ENCODE measurements around the gene TRIM25. TPM values are rescaled to one million over a fixed set of nuclear protein-coding genes. Genes with fewer than 3 reads are reported as not detected.

Gene TRIM25
- total RNA-seq, 2 donors from 2014 or later: 18.8 to 21.3 TPM

DNA sequence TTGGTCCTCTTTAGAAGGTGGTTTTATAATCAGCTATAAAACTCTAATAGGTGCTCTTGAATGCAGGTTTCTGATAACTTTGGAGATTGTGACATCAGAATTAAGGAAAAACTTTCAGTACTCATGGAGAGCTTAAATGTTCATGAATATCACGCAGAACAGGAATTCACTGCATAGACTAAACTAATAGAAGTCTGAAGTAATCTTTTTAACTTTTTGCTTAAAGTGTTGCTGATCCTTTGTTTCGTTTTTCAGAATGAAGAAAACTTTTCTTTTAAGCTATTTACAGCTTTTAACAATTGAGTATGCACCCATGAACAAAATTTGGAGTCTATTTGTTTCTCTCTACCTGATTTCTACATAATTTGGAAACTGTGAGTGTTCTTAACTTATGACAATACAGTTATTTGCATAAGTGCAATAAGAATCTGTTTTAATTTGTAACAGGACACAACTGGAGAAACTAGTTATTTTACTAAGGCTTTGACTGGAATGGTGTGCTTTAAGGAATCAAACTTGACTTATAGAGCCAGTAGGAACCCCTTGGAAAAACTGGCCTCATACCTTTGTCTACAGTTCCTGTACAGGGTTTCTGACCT, 17.0 kb upstream of the TRIM25 start:
- peaks cover 35% of the 10 kb centered on the region for H3K36me3 Mint-ChIP-seq (ENCODE audit: low read depth)
- Histone ChIP-seq H3K27me3 (ENCODE audit: control insufficient read depth, insufficient read depth, low read length, poor library complexity, severe bottlenecking) (no peaks in the 10 kb centered on the region), H3K9ac (ENCODE audit: extremely low read depth, low read length, poor library complexity, severe bottlenecking) (no peak overlapping the region), H3K27ac (ENCODE audit: low read depth, low read length) (no peak overlapping the region), H3K36me3 (ENCODE audit: control insufficient read depth, insufficient read depth, low read length) (peaks cover 21% of the 10 kb centered on the region), H3K9me3 (ENCODE audit: control insufficient read depth, low read length) (peaks cover 71% of the 10 kb centered on the region), H3K4me3 (ENCODE audit: low read length) (peak overlapping the region; percentile 23), H3K4me1 (ENCODE audit: control insufficient read depth, insufficient read depth, low read length) (no peaks in the 10 kb centered on the region)
- peaks cover 73% of the 10 kb centered on the region for H3K9me3 Mint-ChIP-seq
- no peak overlapping the region for H3K4me3 Mint-ChIP-seq
- no peak overlapping the region for H3K27ac Mint-ChIP-seq
- H3K4me1 Mint-ChIP-seq: no peaks in the 10 kb centered on the region
- WGBS, 2 experiments (ENCODE audit: insufficient coverage in 1 of 2, insufficient read length in 1 of 2): 87 to 93% methylated on average over 2 of the region's 2 CpGs
- TF ChIP-seq, protein P1, sequence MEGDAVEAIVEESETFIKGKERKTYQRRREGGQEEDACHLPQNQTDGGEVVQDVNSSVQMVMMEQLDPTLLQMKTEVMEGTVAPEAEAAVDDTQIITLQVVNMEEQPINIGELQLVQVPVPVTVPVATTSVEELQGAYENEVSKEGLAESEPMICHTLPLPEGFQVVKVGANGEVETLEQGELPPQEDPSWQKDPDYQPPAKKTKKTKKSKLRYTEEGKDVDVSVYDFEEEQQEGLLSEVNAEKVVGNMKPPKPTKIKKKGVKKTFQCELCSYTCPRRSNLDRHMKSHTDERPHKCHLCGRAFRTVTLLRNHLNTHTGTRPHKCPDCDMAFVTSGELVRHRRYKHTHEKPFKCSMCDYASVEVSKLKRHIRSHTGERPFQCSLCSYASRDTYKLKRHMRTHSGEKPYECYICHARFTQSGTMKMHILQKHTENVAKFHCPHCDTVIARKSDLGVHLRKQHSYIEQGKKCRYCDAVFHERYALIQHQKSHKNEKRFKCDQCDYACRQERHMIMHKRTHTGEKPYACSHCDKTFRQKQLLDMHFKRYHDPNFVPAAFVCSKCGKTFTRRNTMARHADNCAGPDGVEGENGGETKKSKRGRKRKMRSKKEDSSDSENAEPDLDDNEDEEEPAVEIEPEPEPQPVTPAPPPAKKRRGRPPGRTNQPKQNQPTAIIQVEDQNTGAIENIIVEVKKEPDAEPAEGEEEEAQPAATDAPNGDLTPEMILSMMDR (conservative IDR thresholded peaks at IDR 0.05): no peak
- no peaks in the 10 kb centered on the region for H3K27me3 Mint-ChIP-seq (ENCODE audit: insufficient read depth)
- no peak for DNase-seq

DNA sequence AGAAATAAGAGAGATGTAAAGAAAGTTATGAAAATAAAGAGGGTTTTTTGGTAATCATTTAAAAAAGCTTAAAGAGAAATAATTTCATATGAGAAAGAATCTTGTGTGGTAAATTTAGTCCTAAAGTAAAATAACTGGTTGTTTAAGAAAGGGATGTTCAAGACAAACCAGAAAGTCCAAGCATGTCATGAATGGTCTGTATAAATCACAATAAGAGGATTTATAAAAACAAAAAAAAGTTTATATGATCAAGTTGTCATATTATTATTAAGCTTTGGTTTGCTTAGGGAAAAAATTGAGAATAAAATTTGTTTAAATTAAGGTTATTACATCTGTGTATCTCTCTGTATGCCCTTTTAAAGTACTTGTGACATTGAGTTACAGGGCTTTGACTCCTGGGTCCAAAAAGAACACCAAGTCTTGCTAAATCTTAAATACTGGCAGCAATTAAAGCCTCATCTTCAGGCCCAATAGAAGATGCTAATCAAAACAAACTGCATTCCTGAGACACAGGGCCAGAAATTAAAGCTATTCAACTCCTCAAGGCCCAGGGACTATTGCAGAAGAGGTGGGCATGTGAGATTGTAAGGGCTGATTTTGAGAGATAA, 15.6 kb upstream of the TRIM25 start:
- Mint-ChIP-seq H3K36me3 (ENCODE audit: low read depth) (peaks cover 26% of the 10 kb centered on the region), H3K4me1 (no peaks in the 10 kb centered on the region), H3K4me3 (no peak overlapping the region), H3K27me3 (ENCODE audit: insufficient read depth) (no peaks in the 10 kb centered on the region), H3K27ac (no peak overlapping the region), H3K9me3 (peaks cover 84% of the 10 kb centered on the region)
- Histone ChIP-seq H3K9ac (ENCODE audit: extremely low read depth, low read length, poor library complexity, severe bottlenecking) (no peak overlapping the region), H3K36me3 (ENCODE audit: control insufficient read depth, insufficient read depth, low read length) (peaks cover 7% of the 10 kb centered on the region), H3K4me3 (ENCODE audit: low read length) (no peak overlapping the region), H3K27me3 (ENCODE audit: control insufficient read depth, insufficient read depth, low read length, poor library complexity, severe bottlenecking) (no peaks in the 10 kb centered on the region), H3K9me3 (ENCODE audit: control insufficient read depth, low read length) (peaks cover 71% of the 10 kb centered on the region), H3K4me1 (ENCODE audit: control insufficient read depth, insufficient read depth, low read length) (no peaks in the 10 kb centered on the region), H3K27ac (ENCODE audit: low read depth, low read length) (no peak overlapping the region)
- DNase-seq: no peak
- TF ChIP-seq, protein P1 (conservative IDR thresholded peaks at IDR 0.05): no peak

DNA sequence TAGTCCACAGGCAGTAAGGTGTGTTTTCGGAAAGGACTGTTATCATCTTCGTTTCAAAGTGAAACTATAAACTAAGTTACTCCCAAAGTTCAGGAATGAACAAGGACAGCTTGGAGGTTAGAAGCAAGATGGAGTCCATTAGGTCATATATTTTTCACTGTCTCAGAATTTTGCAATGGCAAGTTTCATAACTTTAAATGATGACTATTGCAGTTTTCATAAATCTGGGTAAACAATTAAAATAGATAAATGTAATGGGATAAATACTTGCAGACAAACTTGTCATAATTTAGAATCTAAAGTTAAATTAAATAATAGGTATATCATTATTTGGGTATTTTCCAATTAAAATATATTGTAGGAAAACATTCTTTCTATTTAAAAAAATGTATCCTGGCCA, 14.7 kb upstream of the TRIM25 start:
- Histone ChIP-seq H3K4me3 (ENCODE audit: low read length) (no peak overlapping the region), H3K9me3 (ENCODE audit: control insufficient read depth, low read length) (peaks cover 69% of the 10 kb centered on the region), H3K27ac (ENCODE audit: low read depth, low read length) (no peak overlapping the region), H3K36me3 (ENCODE audit: control insufficient read depth, insufficient read depth, low read length) (no peaks in the 10 kb centered on the region), H3K27me3 (ENCODE audit: control insufficient read depth, insufficient read depth, low read length, poor library complexity, severe bottlenecking) (no peaks in the 10 kb centered on the region), H3K9ac (ENCODE audit: extremely low read depth, low read length, poor library complexity, severe bottlenecking) (no peak overlapping the region), H3K4me1 (ENCODE audit: control insufficient read depth, insufficient read depth, low read length) (no peaks in the 10 kb centered on the region)
- H3K9me3 Mint-ChIP-seq: peaks cover 85% of the 10 kb centered on the region
- H3K4me3 Mint-ChIP-seq: no peak overlapping the region
- no peak for DNase-seq
- H3K4me1 Mint-ChIP-seq: no peaks in the 10 kb centered on the region
- H3K36me3 Mint-ChIP-seq (ENCODE audit: low read depth): peaks cover 17% of the 10 kb centered on the region
- 77 to 80% methylated on average over 1 to 2 of the region's 2 CpGs for WGBS, 2 experiments (ENCODE audit: insufficient coverage in 1 of 2, insufficient read length in 1 of 2)
- TF ChIP-seq, protein P1 (conservative IDR thresholded peaks at IDR 0.05): no peak
- H3K27ac Mint-ChIP-seq: no peak overlapping the region
- no peaks in the 10 kb centered on the region for H3K27me3 Mint-ChIP-seq (ENCODE audit: insufficient read depth)

Data from endodermal cell (in vitro differentiated cells).